ENCODE data around the gene CHN2.

CHN2 gene

GRCh38 chr7:29249860-29250259 lies 55.3 kb downstream of the CHN2 start:
- TF ChIP-seq ZFP30 (CRISPR knock-in tag; IDR thresholded peaks at IDR 0.05): no peak
- TF ChIP-seq, protein P1, sequence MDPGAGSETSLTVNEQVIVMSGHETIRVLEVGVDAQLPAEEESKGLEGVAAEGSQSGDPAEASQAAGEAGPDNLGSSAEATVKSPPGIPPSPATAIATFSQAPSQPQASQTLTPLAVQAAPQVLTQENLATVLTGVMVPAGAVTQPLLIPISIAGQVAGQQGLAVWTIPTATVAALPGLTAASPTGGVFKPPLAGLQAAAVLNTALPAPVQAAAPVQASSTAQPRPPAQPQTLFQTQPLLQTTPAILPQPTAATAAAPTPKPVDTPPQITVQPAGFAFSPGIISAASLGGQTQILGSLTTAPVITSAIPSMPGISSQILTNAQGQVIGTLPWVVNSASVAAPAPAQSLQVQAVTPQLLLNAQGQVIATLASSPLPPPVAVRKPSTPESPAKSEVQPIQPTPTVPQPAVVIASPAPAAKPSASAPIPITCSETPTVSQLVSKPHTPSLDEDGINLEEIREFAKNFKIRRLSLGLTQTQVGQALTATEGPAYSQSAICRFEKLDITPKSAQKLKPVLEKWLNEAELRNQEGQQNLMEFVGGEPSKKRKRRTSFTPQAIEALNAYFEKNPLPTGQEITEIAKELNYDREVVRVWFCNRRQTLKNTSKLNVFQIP (CRISPR knock-in tag; IDR thresholded peaks at IDR 0.05; ENCODE audit: borderline replicate concordance, low read depth): no peak
- no peak for TF ChIP-seq ISL1 (CRISPR knock-in tag; IDR thresholded peaks at IDR 0.05)
- no peak for TF ChIP-seq CSDC2 (CRISPR knock-in tag; IDR thresholded peaks at IDR 0.05)
- no peak for TF ChIP-seq TOX (CRISPR knock-in tag; IDR thresholded peaks at IDR 0.05; ENCODE audit: borderline replicate concordance)
- no peak for TF ChIP-seq ZC3H10 (CRISPR knock-in tag; IDR thresholded peaks at IDR 0.05)

GRCh38 chr7:29253225-29253624 lies 58.6 kb downstream of the CHN2 start:
- TF ChIP-seq TCF4 (CRISPR knock-in tag; IDR thresholded peaks at IDR 0.05; ENCODE audit: borderline replicate concordance) (no peak), ISL1 (CRISPR knock-in tag; IDR thresholded peaks at IDR 0.05) (no peak), CSDC2 (CRISPR knock-in tag; IDR thresholded peaks at IDR 0.05) (no peak), PPARA (CRISPR knock-in tag; IDR thresholded peaks at IDR 0.05; ENCODE audit: borderline replicate concordance) (no peak), RARB (CRISPR knock-in tag; IDR thresholded peaks at IDR 0.05) (no peak), TSHZ2 (CRISPR knock-in tag; IDR thresholded peaks at IDR 0.05) (no peak)
- ATAC-seq: no peak

More at GRCh38 chr7:29249860-29250259, 55.3 kb downstream of the CHN2 start:
- no peak for ATAC-seq

GRCh38 chr7:29254591-29254990 lies 60.0 kb downstream of the CHN2 start:
- TF ChIP-seq OSR1 (CRISPR knock-in tag; IDR thresholded peaks at IDR 0.05) (no peak), TSHZ2 (CRISPR knock-in tag; IDR thresholded peaks at IDR 0.05) (no peak), ZNF70 (CRISPR knock-in tag; IDR thresholded peaks at IDR 0.05) (no peak), TCF4 (CRISPR knock-in tag; IDR thresholded peaks at IDR 0.05; ENCODE audit: borderline replicate concordance) (no peak), ZNF8 (CRISPR knock-in tag; IDR thresholded peaks at IDR 0.05) (no peak), CREB5 (CRISPR knock-in tag; IDR thresholded peaks at IDR 0.05; ENCODE audit: low read depth) (no peak), ARNTL (CRISPR knock-in tag; IDR thresholded peaks at IDR 0.05; ENCODE audit: borderline replicate concordance, low read depth) (no peak), PATZ1 (CRISPR knock-in tag; IDR thresholded peaks at IDR 0.05; ENCODE audit: borderline replicate concordance) (no peak), ZFP30 (CRISPR knock-in tag; IDR thresholded peaks at IDR 0.05) (no peak), GLIS3 (CRISPR knock-in tag; IDR thresholded peaks at IDR 0.05) (no peak), ZC3H10 (CRISPR knock-in tag; IDR thresholded peaks at IDR 0.05) (no peak), ISL1 (CRISPR knock-in tag; IDR thresholded peaks at IDR 0.05) (no peak), ESRRG (CRISPR knock-in tag; IDR thresholded peaks at IDR 0.05) (no peak), TOX (CRISPR knock-in tag; IDR thresholded peaks at IDR 0.05; ENCODE audit: borderline replicate concordance) (no peak), ZNF565 (CRISPR knock-in tag; conservative IDR thresholded peaks at IDR 0.05; ENCODE audit: low read depth) (no peak), CSDC2 (CRISPR knock-in tag; IDR thresholded peaks at IDR 0.05) (no peak)
- TF ChIP-seq, protein P1 (CRISPR knock-in tag; IDR thresholded peaks at IDR 0.05; ENCODE audit: borderline replicate concordance, low read depth): no peak
- no peak; the same call in 2 of the 3 replicates for ATAC-seq

Measured in SK-N-SH treated with all-trans-retinoic acid at 6 μM for 48 hours (cell line).